Ishikawa (cell line): Measurements from ENCODE around the gene CASP2.

ENCODE experiments used
- CREB1 ChIP-seq: IDR thresholded peaks from 2 replicates; pipeline ENCODE4 v1.6.1; 2012; ENCODE audit warnings: low read depth
- FOXM1 ChIP-seq: IDR thresholded peaks from 2 replicates; pipeline ENCODE4 v1.6.1; 2012; ENCODE audit warnings: low read depth, borderline replicate concordance
- RAD21 ChIP-seq: IDR thresholded peaks from 2 replicates; pipeline ENCODE4 v1.6.1; 2012; ENCODE audit warnings: low read depth
- REST ChIP-seq: IDR thresholded peaks from 2 replicates; pipeline ENCODE4 v1.6.1; 2012; ENCODE audit warnings: low read depth, mild to moderate bottlenecking
- TAF1 ChIP-seq: IDR thresholded peaks from 2 replicates; pipeline ENCODE4 v1.6.1; 2012; ENCODE audit warnings: low read depth, mild to moderate bottlenecking
- TEAD4 ChIP-seq: IDR thresholded peaks from 2 replicates; pipeline ENCODE4 v1.6.1; 2012

GRCh38 chr7:143347950-143348349 is 59.8 kb downstream of the CASP2 start:
- no peak for TF ChIP-seq REST
- TF ChIP-seq TEAD4 = no peak
- TF ChIP-seq RAD21 = no peak
- no peak for TF ChIP-seq TAF1
- TF ChIP-seq FOXM1 = no peak
- no peak for TF ChIP-seq CREB1
